SK-N-MC (cell line): ENCODE measurements around the gene PRDM2.

Source experiments
- EZH2 ChIP-seq: fragments of 200-600 bp; sonication (generic); IDR thresholded peaks from one replicate; pipeline ENCODE4 v1.6.1; 2017; ENCODE audit warnings: antibody characterized with exemption
- POLR2AphosphoS5 ChIP-seq: IDR thresholded peaks from 2 replicates; pipeline ENCODE4 v1.6.1; 2012; ENCODE audit warnings: mild to moderate bottlenecking, low read depth, low read length, borderline replicate concordance

DNA sequence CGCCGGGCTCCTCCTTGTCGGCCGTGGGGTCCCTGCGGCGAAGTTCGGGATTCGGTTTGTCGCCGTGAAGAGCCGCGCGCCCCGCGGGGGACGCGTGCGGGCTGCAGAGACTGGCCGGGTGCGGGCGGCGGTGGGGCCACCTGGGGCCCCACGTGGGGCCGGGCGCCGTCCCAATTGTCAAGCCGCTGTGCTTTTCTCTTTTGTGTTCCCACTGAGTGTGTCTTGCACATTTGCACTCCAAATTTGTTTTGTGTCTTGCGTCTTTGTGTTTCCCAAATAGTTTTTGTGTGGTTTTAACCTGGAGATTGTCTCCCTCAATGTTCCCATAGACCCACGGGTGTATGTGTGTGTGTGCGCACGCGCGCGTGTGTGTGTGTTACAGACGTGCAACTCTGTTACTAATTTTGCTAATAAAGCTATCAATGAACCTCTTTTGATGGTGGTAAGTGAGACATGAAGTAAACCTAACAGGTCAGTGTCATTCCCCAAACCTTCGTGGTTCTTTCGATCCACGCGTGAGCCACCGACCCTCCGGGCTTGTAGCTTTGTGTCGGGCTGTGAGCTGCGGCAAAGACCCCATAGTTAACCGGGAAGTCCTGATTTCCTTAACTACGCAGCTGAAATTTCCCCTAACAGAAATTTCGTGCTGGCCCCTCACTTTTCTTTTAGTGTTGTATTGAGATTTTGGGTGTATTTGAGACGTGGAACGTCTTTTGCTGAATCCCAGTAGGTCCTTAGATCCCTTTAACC is 708 bp downstream of the PRDM2 start:
- TF ChIP-seq EZH2 (no peak), POLR2AphosphoS5 (no peak)
